Upper lobe of right lung (tissue), 1 donor: Measurements from ENCODE around the gene IMMP2L. TPM values are rescaled to one million over a fixed set of nuclear protein-coding genes. Genes with fewer than 3 reads are reported as not detected.
A peak's percentile ranks its signal among the peaks of the same experiment; 100 is the strongest.

ENCODE experiments used
- ATAC-seq: fragments of 200-7000 bp; cut with Tn5 transposase; one replicate; pipeline ENCODE4 v1.9.1; 2020; ENCODE audit warnings: mild to moderate bottlenecking, moderate library complexity
- DNase-seq: peaks from one replicate; pipeline ENCODE4 v3.0.0-alpha.2; 2020
- H3K27ac ChIP-seq: fragments of 200-600 bp; one replicate; pipeline ENCODE4 v1.8.0; 2022
- H3K27me3 ChIP-seq: fragments of 200-600 bp; one replicate; pipeline ENCODE4 v1.8.0; 2022; ENCODE audit warnings: mild to moderate bottlenecking
- H3K36me3 ChIP-seq: fragments of 200-600 bp; one replicate; pipeline ENCODE4 v1.8.0; 2022
- H3K4me1 ChIP-seq: fragments of 200-600 bp; one replicate; pipeline ENCODE4 v1.8.0; 2022
- H3K4me3 ChIP-seq: fragments of 200-600 bp; one replicate; pipeline ENCODE4 v1.8.0; 2022; ENCODE audit warnings: mild to moderate bottlenecking
- H3K9me3 ChIP-seq: fragments of 200-600 bp; one replicate; pipeline ENCODE4 v1.8.0; 2022
- CTCF ChIP-seq: fragments of 200-600 bp; IDR thresholded peaks from one replicate; pipeline ENCODE4 v1.8.0; 2022; ENCODE audit warnings: antibody characterized with exemption
- intact Hi-C: fragments of 100-400 bp; cut with DNase I; formaldehyde crosslinking; loops from one replicate; pipeline ENCODE4 v1.11.0; 2022
- total RNA-seq: library from RNA; stranded (reverse); fragmentation: NEBNext Ultra II Directional; extraction: Animal tissue kit (Norgen Biotek cat#: 25700); gene quantifications from one replicate; pipeline ENCODE4 v1.2.1, GENCODE V29; 2021
- donor health status: DM: no; HTN: yes; CAD: no; lungs with severe emphysema.

The IMMP2L gene
- total RNA-seq, 1 donor from 2014 or later, result 22.0 TPM

- Histone ChIP-seq H3K9me3 (no peaks in the 10 kb centered on the region), H3K36me3 (no peaks in the 10 kb centered on the region), H3K4me1 (no peaks in the 10 kb centered on the region), H3K4me3 (peak within 1 kb of the TSS; percentile 42), H3K27me3 (no peaks in the 10 kb centered on the region), H3K27ac (peak within 1 kb of the TSS; percentile 28)
- intact Hi-C loops, result no loop called here
- peak; percentile 67 for ATAC-seq
- DNase-seq, result no peak
- TF ChIP-seq CTCF, result no peak
Observed at GRCh38 chr7:111090846-111091245, 471.4 kb downstream of the IMMP2L start, which contains the start of gene LRRN3. Gene LRRN3, plus strand, starts transcription at chr7:111091127. Its CDS starts 31,646 bp downstream, at chr7:111122773.

GRCh38 chr7:111089822-111090426 is 472.4 kb downstream of the IMMP2L start:
- no peaks in the 10 kb centered on the region for H3K9me3 ChIP-seq
- H3K4me1 ChIP-seq, result no peaks in the 10 kb centered on the region
- no peaks in the 10 kb centered on the region for H3K27me3 ChIP-seq
- no peak overlapping the region for H3K27ac ChIP-seq
- intact Hi-C loops, result no loop called here
- DNase-seq (no peak), ATAC-seq (peak; percentile 76)
- no peaks in the 10 kb centered on the region for H3K36me3 ChIP-seq
- H3K4me3 ChIP-seq, result no peak overlapping the region
- TF ChIP-seq CTCF, result peak; percentile 81

GRCh38 chr7:111088328-111088727 is 474.0 kb downstream of the IMMP2L start:
- DNase-seq (no peak), ATAC-seq (no peak)
- no peaks in the 10 kb centered on the region for H3K9me3 ChIP-seq
- intact Hi-C loops, result no loop called here
- H3K36me3 ChIP-seq, result no peaks in the 10 kb centered on the region
- no peak overlapping the region for H3K4me3 ChIP-seq
- no peaks in the 10 kb centered on the region for H3K4me1 ChIP-seq
- TF ChIP-seq CTCF, result no peak
- H3K27ac ChIP-seq, result no peak overlapping the region
- H3K27me3 ChIP-seq, result no peaks in the 10 kb centered on the region

GRCh38 chr7:111086532-111086931 is 475.8 kb downstream of the IMMP2L start:
- Histone ChIP-seq H3K9me3 (no peaks in the 10 kb centered on the region), H3K27me3 (no peaks in the 10 kb centered on the region), H3K4me3 (no peak overlapping the region), H3K27ac (no peak overlapping the region), H3K36me3 (no peaks in the 10 kb centered on the region), H3K4me1 (no peaks in the 10 kb centered on the region)
- DNase-seq, result no peak
- intact Hi-C loops, result no loop called here
- TF ChIP-seq CTCF, result no peak
- no peak for ATAC-seq

GRCh38 chr7:111085356-111085755 is 476.9 kb downstream of the IMMP2L start:
- Histone ChIP-seq H3K9me3 (no peaks in the 10 kb centered on the region), H3K4me1 (no peaks in the 10 kb centered on the region), H3K27ac (no peak overlapping the region), H3K27me3 (no peaks in the 10 kb centered on the region), H3K4me3 (no peak overlapping the region), H3K36me3 (no peaks in the 10 kb centered on the region)
- ATAC-seq, result no peak
- no peak for TF ChIP-seq CTCF
- intact Hi-C loops, result no loop called here
- no peak for DNase-seq

- TF ChIP-seq CTCF, result no peak
- intact Hi-C loops, result no loop called here
- Histone ChIP-seq H3K27ac (no peak overlapping the region), H3K4me3 (no peak overlapping the region), H3K4me1 (no peaks in the 10 kb centered on the region), H3K27me3 (no peaks in the 10 kb centered on the region), H3K9me3 (no peaks in the 10 kb centered on the region), H3K36me3 (no peaks in the 10 kb centered on the region)
- DNase-seq (no peak), ATAC-seq (peak; percentile 67)
Observed at GRCh38 chr7:111083413-111083812, 478.9 kb downstream of the IMMP2L start.
